ENCODE data around the gene KRTAP4-11. TPM values are rescaled to one million over a fixed set of nuclear protein-coding genes. Genes with fewer than 3 reads are reported as not detected.
"Not testable (repeated sequence)": the region's sequence is repeated elsewhere in the genome, so short reads cannot be mapped to it uniquely, and the experiment has no call there.

Gene KRTAP4-11
- total and polyA plus RNA-seq, 2 donors (not counting 1 experiment from before 2014, with no cell fraction given) = not detected

DNA sequence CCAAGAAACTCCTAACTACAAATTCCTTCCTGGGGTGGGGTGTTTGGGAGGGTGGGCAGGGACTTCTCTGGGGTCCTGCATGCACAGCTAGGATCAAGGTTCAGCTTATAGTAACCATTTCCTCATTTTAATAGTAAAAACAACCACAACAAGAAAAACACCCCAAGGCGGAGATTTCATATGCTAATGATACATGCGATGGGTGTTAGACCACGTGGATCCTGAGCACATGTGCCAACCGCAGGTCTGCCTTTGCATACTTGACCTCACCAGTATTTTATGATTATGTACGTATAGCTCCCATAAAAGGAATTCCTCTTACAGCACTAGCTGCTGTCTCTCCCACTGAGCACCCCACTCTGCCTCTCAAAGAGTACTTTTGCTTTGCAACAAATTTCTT lies 1.9 kb downstream of the KRTAP4-11 start:
- TF ChIP-seq, protein P1, sequence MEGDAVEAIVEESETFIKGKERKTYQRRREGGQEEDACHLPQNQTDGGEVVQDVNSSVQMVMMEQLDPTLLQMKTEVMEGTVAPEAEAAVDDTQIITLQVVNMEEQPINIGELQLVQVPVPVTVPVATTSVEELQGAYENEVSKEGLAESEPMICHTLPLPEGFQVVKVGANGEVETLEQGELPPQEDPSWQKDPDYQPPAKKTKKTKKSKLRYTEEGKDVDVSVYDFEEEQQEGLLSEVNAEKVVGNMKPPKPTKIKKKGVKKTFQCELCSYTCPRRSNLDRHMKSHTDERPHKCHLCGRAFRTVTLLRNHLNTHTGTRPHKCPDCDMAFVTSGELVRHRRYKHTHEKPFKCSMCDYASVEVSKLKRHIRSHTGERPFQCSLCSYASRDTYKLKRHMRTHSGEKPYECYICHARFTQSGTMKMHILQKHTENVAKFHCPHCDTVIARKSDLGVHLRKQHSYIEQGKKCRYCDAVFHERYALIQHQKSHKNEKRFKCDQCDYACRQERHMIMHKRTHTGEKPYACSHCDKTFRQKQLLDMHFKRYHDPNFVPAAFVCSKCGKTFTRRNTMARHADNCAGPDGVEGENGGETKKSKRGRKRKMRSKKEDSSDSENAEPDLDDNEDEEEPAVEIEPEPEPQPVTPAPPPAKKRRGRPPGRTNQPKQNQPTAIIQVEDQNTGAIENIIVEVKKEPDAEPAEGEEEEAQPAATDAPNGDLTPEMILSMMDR (conservative IDR thresholded peaks at IDR 0.05 in 1 of 2, IDR thresholded peaks at IDR 0.05 in 1 of 2; ENCODE audit: low read depth in 1 of 2, low read length in 2 of 2) = no peak
- TF ChIP-seq EZH2 (IDR thresholded peaks at IDR 0.05; ENCODE audit: low read length, missing control alignments) = no peak
- H4K20me1 ChIP-seq (ENCODE audit: control insufficient read depth, extremely low read depth, insufficient read depth, low read length) = no peaks in the 10 kb centered on the region
- H3K9me3 ChIP-seq (ENCODE audit: control insufficient read depth, insufficient read depth, low read depth, low read length) = no peaks in the 10 kb centered on the region
- H3K4me3 ChIP-seq (replicated peaks in 1 of 4; ENCODE audit: control extremely low read depth in 1 of 4, insufficient read depth in 1 of 4, low read depth in 3 of 4, low read length in 4 of 4) = no peak overlapping the region
- no peaks in the 10 kb centered on the region for H3K27me3 ChIP-seq (ENCODE audit: control insufficient read depth, insufficient read depth, low read length)
- no peak overlapping the region for H2AFZ ChIP-seq (ENCODE audit: low read length)
- no peak overlapping the region for H3K9ac ChIP-seq (ENCODE audit: insufficient read depth, low read length)
- H3K4me1 ChIP-seq (ENCODE audit: control insufficient read depth, extremely low read depth, insufficient read depth, low read length) = no peaks in the 10 kb centered on the region
- no peaks in the 10 kb centered on the region for H3K79me2 ChIP-seq (ENCODE audit: control insufficient read depth, insufficient read depth, low read length)
- H3K27ac ChIP-seq (ENCODE audit: insufficient read depth, low read length) = no peak overlapping the region
- DNase-seq (ENCODE audit: low read depth in 2 of 2) = no peak
- no peaks in the 10 kb centered on the region for H3K36me3 ChIP-seq (ENCODE audit: control insufficient read depth, insufficient read depth, low read length)
- no peak overlapping the region for H3K4me2 ChIP-seq (ENCODE audit: extremely low read depth, insufficient read depth, low read length)

DNA sequence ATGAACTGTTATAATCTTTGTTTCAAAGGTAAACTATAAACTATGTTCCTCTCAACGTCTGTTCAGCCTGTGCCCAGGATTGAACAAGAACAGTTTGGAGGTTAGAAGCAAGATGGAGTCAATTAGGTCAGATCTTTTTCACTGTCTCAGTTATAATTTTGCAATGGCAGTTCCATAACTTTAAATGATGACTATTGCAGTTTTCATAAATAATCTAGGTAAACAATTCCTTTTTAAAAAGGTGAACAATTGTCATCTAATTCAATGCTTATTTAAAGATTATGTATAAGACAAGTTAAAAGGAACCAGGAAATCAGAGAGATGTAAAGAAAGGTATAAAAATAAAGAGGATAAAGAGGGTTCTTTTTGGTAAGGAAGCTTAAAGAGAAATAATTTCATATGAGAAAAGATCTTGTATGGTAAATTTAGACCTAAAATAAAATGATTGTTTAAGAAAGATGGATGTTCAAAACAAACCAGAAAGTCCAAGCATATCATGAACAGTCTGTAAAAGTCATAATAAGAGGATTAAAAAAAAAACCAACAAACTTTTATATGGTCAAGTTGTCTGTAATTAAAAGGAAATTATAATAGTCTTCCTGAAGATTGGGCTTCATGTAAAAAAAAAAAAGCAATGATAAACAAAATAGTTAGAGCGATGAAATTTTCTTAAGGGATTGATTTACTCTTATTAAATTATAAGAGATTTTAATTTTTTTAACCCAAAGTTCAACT lies 6.9 kb downstream of the KRTAP4-11 start:
- Histone ChIP-seq H3K36me3 (ENCODE audit: control insufficient read depth, insufficient read depth, low read length) (no peaks in the 10 kb centered on the region), H3K9me3 (ENCODE audit: control insufficient read depth, insufficient read depth, low read depth, low read length) (no peaks in the 10 kb centered on the region), H3K27ac (ENCODE audit: insufficient read depth, low read length) (no peak overlapping the region), H3K4me3 (replicated peaks in 1 of 4; ENCODE audit: control extremely low read depth in 1 of 4, insufficient read depth in 1 of 4, low read depth in 3 of 4, low read length in 4 of 4) (no peak overlapping the region), H3K79me2 (ENCODE audit: control insufficient read depth, insufficient read depth, low read length) (no peaks in the 10 kb centered on the region), H2AFZ (ENCODE audit: low read length) (no peak overlapping the region), H3K4me1 (ENCODE audit: control insufficient read depth, extremely low read depth, insufficient read depth, low read length) (peaks cover 3% of the 10 kb centered on the region), H3K9ac (ENCODE audit: insufficient read depth, low read length) (no peak overlapping the region), H3K27me3 (ENCODE audit: control insufficient read depth, insufficient read depth, low read length) (no peaks in the 10 kb centered on the region), H4K20me1 (ENCODE audit: control insufficient read depth, extremely low read depth, insufficient read depth, low read length) (no peaks in the 10 kb centered on the region), H3K4me2 (ENCODE audit: extremely low read depth, insufficient read depth, low read length) (no peak overlapping the region)
- TF ChIP-seq, protein P1 (conservative IDR thresholded peaks at IDR 0.05 in 1 of 2, IDR thresholded peaks at IDR 0.05 in 1 of 2; ENCODE audit: low read depth in 1 of 2, low read length in 2 of 2) = no peak
- TF ChIP-seq EZH2 (IDR thresholded peaks at IDR 0.05; ENCODE audit: low read length, missing control alignments) = no peak
- no peak for DNase-seq (ENCODE audit: low read depth in 2 of 2)

DNA sequence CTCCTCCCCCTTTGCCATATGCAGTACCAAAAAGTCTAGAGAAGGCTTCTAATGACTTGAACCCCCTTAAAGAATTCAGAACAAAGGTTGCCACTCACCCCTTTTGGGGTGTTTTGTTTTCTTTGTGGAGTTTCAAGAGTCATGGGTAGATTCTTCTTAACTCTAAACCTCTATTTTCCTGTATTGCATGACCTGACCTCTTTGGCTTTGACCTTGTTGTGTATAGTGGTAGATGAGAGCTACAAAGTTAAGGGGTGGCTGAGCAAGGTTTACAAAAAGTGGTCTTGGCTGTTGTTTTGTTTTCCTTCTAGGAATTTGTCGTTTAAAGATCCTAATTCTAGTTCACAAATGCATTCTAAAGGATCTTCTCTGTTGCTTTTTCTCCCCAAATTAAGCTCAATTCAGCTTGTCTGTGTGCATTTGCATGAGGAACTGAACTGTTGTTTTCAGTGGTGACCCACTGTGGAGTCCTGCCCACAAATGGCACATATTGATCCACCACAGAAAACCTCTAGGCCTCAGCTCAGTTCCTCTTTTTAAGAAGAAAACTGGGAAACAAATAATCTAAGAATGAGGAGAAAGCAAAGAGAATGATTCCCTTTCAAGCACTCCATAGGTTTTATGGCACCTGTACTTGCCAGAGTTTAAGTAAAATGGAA lies 9.3 kb downstream of the KRTAP4-11 start:
- H3K9ac ChIP-seq (ENCODE audit: insufficient read depth, low read length); H3K36me3 ChIP-seq (ENCODE audit: control insufficient read depth, insufficient read depth, low read length); H3K4me1 ChIP-seq (ENCODE audit: control insufficient read depth, extremely low read depth, insufficient read depth, low read length); H3K27ac ChIP-seq (ENCODE audit: insufficient read depth, low read length); DNase-seq (ENCODE audit: low read depth in 2 of 2); H3K27me3 ChIP-seq (ENCODE audit: control insufficient read depth, insufficient read depth, low read length); H3K79me2 ChIP-seq (ENCODE audit: control insufficient read depth, insufficient read depth, low read length); H2AFZ ChIP-seq (ENCODE audit: low read length); H3K9me3 ChIP-seq (ENCODE audit: control insufficient read depth, insufficient read depth, low read depth, low read length); H3K4me2 ChIP-seq (ENCODE audit: extremely low read depth, insufficient read depth, low read length); H4K20me1 ChIP-seq (ENCODE audit: control insufficient read depth, extremely low read depth, insufficient read depth, low read length): not testable (repeated sequence)
- peak overlapping the region in 1 of 4 experiments; percentile 21 for H3K4me3 ChIP-seq (replicated peaks in 1 of 4; ENCODE audit: control extremely low read depth in 1 of 4, insufficient read depth in 1 of 4, low read depth in 3 of 4, low read length in 4 of 4)
